K562 (cell line): ENCODE results near the gene STK32C. TPM values are rescaled to one million over a fixed set of nuclear protein-coding genes. Genes with fewer than 3 reads are reported as not detected.

Source experiments
- BCL6 ChIP-seq: fragments of 250-450 bp; sonication (Bioruptor Pico); IDR thresholded peaks from 2 replicates; pipeline ENCODE4 v1.4.0; 2020
- JUNB ChIP-seq: fragments of 450-650 bp; formaldehyde crosslinking; conservative IDR thresholded peaks from 2 replicates; pipeline ENCODE4 v1.4.0; 2020; ENCODE audit warnings: mild to moderate bottlenecking
- MECOM ChIP-seq: fragments of 250-450 bp; sonication (Bioruptor Pico); IDR thresholded peaks from 2 replicates; pipeline ENCODE4 v1.8.0; 2022; ENCODE audit warnings: inconsistent platforms
- MTA2 ChIP-seq: fragments of 450-650 bp; IDR thresholded peaks from 2 replicates; pipeline ENCODE4 v1.6.1; 2016; ENCODE audit warnings: low read depth
- RB1 ChIP-seq: fragments of 450-650 bp; IDR thresholded peaks from 2 replicates; pipeline ENCODE4 v1.6.1; 2017; ENCODE audit warnings: low read depth, mild to moderate bottlenecking
- RBM39 ChIP-seq: fragments of 200-400 bp; formaldehyde crosslinking; optimal IDR thresholded peaks from 2 replicates; pipeline ENCODE3; 2018; ENCODE audit warnings: low read depth, low read length
- SMAD3 ChIP-seq: fragments of 450-650 bp; formaldehyde crosslinking; conservative IDR thresholded peaks from 2 replicates; pipeline ENCODE4 v1.4.0; 2020; ENCODE audit warnings: mild to moderate bottlenecking
- SOX6 ChIP-seq: fragments of 450-650 bp; IDR thresholded peaks from 2 replicates; pipeline ENCODE4 v1.6.1; 2014; ENCODE audit warnings: mild to moderate bottlenecking
- ZNF41 ChIP-seq: fragments of 250-450 bp; sonication (Bioruptor Pico); conservative IDR thresholded peaks from 2 replicates; pipeline ENCODE4 v1.4.0; 2020; ENCODE audit warnings: mild to moderate bottlenecking
- polyA plus RNA-seq, 8 experiments: library from polyadenylated mRNA; depleted of rRNA in 4 of 8; stranded (reverse) in 5 of 8; unstranded in 3 of 8; fragments of >200 nt; fragmentation: Nextera tagmentation in 2 of 8; fragmentation: Illumina TruSeq in 1 of 8; extraction: Ambion mirVana in 2 of 8; extraction: Trizol in 1 of 8; gene quantifications; 2 replicates each; pipeline versions ENCODE4 v1.2.1 to v1.2.3, GENCODE V29; 2011 to 2014; ENCODE audit warnings: inconsistent platforms in 1 of 8, missing spikeins in 1 of 8
- total RNA-seq, 7 experiments: library from RNA; depleted of rRNA in 6 of 7; stranded (reverse); fragments of >200 nt in 6 of 7; fragmentation: Illumina TruSeq in 2 of 7; extraction: Trizol in 2 of 7; gene quantifications; 2 replicates each; pipeline versions ENCODE4 v1.2.1 to v1.2.3, GENCODE V29; 2011 to 2021; ENCODE audit warnings: low replicate concordance in 1 of 7
- TF ChIP-seq, protein P1 (sequence below): fragments of 200-600 bp; sonication (generic); IDR thresholded peaks from one replicate; pipeline ENCODE4 v1.6.1; 2012; ENCODE audit warnings: mild to moderate bottlenecking, low read depth, low read length, inconsistent platforms
- TF ChIP-seq, protein P2 (sequence below): fragments of 450-650 bp; conservative IDR thresholded peaks from 2 replicates; pipeline ENCODE4 v1.6.1; 2016; ENCODE audit warnings: missing genetic modification characterization, low read depth, mild to moderate bottlenecking, missing compliant biosample characterization, moderate library complexity

STK32C gene
- total and polyA plus RNA-seq, 9 of the 15 experiments (the other 6 are each of a cell fraction or from before 2014, with no cell fraction given) = 1.5 to 20.9 (median 6.5) TPM

DNA sequence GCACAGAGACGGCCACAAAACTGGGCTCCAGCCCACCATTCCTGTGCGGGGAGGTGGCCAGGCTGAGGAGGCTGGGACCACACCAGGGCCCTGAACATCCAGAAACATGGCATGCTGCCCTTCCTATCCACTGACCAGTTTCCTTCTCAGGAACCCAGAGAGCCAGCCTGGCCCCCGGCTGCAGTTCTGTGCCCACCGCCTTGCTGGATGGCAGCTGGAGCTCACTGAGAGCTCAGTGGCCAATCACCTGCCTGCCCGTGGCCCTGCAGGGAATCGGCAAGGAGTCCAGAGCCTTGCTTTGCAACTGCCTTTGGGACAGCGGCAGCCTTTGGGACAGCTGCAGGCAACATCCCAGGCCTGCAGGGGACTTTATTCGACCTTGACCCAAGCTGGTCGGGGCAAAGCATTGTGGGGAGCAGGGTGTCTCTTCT lies 30.4 kb downstream of the STK32C start (continued):
- TF ChIP-seq, protein P1, sequence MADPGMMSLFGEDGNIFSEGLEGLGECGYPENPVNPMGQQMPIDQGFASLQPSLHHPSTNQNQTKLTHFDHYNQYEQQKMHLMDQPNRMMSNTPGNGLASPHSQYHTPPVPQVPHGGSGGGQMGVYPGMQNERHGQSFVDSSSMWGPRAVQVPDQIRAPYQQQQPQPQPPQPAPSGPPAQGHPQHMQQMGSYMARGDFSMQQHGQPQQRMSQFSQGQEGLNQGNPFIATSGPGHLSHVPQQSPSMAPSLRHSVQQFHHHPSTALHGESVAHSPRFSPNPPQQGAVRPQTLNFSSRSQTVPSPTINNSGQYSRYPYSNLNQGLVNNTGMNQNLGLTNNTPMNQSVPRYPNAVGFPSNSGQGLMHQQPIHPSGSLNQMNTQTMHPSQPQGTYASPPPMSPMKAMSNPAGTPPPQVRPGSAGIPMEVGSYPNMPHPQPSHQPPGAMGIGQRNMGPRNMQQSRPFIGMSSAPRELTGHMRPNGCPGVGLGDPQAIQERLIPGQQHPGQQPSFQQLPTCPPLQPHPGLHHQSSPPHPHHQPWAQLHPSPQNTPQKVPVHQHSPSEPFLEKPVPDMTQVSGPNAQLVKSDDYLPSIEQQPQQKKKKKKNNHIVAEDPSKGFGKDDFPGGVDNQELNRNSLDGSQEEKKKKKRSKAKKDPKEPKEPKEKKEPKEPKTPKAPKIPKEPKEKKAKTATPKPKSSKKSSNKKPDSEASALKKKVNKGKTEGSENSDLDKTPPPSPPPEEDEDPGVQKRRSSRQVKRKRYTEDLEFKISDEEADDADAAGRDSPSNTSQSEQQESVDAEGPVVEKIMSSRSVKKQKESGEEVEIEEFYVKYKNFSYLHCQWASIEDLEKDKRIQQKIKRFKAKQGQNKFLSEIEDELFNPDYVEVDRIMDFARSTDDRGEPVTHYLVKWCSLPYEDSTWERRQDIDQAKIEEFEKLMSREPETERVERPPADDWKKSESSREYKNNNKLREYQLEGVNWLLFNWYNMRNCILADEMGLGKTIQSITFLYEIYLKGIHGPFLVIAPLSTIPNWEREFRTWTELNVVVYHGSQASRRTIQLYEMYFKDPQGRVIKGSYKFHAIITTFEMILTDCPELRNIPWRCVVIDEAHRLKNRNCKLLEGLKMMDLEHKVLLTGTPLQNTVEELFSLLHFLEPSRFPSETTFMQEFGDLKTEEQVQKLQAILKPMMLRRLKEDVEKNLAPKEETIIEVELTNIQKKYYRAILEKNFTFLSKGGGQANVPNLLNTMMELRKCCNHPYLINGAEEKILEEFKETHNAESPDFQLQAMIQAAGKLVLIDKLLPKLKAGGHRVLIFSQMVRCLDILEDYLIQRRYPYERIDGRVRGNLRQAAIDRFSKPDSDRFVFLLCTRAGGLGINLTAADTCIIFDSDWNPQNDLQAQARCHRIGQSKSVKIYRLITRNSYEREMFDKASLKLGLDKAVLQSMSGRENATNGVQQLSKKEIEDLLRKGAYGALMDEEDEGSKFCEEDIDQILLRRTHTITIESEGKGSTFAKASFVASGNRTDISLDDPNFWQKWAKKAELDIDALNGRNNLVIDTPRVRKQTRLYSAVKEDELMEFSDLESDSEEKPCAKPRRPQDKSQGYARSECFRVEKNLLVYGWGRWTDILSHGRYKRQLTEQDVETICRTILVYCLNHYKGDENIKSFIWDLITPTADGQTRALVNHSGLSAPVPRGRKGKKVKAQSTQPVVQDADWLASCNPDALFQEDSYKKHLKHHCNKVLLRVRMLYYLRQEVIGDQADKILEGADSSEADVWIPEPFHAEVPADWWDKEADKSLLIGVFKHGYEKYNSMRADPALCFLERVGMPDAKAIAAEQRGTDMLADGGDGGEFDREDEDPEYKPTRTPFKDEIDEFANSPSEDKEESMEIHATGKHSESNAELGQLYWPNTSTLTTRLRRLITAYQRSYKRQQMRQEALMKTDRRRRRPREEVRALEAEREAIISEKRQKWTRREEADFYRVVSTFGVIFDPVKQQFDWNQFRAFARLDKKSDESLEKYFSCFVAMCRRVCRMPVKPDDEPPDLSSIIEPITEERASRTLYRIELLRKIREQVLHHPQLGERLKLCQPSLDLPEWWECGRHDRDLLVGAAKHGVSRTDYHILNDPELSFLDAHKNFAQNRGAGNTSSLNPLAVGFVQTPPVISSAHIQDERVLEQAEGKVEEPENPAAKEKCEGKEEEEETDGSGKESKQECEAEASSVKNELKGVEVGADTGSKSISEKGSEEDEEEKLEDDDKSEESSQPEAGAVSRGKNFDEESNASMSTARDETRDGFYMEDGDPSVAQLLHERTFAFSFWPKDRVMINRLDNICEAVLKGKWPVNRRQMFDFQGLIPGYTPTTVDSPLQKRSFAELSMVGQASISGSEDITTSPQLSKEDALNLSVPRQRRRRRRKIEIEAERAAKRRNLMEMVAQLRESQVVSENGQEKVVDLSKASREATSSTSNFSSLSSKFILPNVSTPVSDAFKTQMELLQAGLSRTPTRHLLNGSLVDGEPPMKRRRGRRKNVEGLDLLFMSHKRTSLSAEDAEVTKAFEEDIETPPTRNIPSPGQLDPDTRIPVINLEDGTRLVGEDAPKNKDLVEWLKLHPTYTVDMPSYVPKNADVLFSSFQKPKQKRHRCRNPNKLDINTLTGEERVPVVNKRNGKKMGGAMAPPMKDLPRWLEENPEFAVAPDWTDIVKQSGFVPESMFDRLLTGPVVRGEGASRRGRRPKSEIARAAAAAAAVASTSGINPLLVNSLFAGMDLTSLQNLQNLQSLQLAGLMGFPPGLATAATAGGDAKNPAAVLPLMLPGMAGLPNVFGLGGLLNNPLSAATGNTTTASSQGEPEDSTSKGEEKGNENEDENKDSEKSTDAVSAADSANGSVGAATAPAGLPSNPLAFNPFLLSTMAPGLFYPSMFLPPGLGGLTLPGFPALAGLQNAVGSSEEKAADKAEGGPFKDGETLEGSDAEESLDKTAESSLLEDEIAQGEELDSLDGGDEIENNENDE = no peak
- TF ChIP-seq ZNF41 (CRISPR knock-in tag) (no peak), SMAD3 (CRISPR knock-in tag) (no peak), RB1 (no peak), MECOM (CRISPR knock-in tag) (no peak), JUNB (CRISPR knock-in tag) (no peak), RBM39 (no peak), MTA2 (no peak), SOX6 (no peak), BCL6 (CRISPR knock-in tag) (no peak)
- TF ChIP-seq, protein P2, sequence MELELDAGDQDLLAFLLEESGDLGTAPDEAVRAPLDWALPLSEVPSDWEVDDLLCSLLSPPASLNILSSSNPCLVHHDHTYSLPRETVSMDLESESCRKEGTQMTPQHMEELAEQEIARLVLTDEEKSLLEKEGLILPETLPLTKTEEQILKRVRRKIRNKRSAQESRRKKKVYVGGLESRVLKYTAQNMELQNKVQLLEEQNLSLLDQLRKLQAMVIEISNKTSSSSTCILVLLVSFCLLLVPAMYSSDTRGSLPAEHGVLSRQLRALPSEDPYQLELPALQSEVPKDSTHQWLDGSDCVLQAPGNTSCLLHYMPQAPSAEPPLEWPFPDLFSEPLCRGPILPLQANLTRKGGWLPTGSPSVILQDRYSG = no peak
